ENCODE measurements around the gene AIFM3.

Gene AIFM3

DNA sequence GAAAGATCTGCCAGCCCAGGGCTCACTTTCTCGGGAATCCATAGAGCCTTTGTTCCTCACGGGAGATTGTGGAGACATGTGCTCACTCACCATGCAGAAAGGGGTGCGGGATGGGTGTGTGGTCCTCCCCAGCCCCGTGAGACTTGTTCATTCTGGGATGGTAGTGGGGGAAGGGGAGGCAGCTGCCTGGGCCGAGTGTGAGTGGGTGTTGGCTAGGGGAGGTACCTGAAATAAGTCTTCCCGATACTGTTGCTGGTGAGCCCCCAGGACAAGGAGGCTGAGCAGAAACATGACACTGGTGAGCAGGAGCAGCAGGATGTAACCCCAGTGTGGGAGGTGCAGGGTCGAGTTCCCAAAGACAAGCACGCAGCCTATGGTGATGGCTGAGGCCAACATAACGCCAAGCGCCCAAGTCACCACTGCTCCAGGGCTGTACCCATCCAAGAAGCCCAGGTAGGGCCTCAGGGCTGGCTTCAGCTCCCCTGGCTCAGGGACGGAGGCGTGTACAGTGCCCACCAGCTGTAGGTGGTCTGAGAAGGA, 62.5 kb downstream of the AIFM3 start:
- DNase-seq = no peak

GRCh38 chr22:21030032-21030431, 63.0 kb downstream of the AIFM3 start:
- no peak for DNase-seq
